Measurements from ENCODE around the gene NOXA1.
A peak's percentile ranks its signal among the peaks of the same experiment; 100 is the strongest.
"Not testable (repeated sequence)": the region's sequence is repeated elsewhere in the genome, so short reads cannot be mapped to it uniquely, and the experiment has no call there.

Gene NOXA1

DNA sequence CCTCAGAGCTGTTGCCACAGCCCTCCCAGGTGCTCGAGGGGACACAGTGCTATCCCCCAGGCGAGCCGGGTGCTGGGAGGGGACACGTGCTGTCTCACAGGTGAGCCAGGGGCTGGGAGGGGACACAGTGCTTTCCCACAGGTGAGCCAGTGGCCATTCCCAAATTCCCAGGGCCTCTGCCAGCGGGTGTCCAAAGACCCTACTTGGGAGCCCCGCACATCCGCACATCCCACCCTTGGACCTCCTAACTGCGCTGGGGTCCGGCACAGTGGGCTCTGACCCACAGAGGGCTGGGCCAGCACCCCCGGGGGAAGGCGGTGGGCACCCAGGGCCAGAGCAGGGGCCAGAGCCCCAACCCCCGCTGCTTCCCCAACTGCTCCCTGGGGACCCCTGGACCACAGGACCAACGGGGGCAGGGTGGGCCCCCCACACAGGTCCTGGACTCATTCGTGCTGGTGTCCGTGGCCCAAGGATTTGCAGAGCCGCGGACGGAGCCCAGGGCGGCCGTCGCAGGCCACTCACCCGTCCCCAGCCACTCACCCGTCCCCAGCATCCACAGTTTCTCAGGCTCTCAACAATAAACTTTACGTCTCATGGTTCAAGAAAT, 18.1 kb upstream of the NOXA1 start:
- DNase-seq (ENCODE audit: low read depth in 2 of 2, low spot score in 1 of 2): no peak

DNA sequence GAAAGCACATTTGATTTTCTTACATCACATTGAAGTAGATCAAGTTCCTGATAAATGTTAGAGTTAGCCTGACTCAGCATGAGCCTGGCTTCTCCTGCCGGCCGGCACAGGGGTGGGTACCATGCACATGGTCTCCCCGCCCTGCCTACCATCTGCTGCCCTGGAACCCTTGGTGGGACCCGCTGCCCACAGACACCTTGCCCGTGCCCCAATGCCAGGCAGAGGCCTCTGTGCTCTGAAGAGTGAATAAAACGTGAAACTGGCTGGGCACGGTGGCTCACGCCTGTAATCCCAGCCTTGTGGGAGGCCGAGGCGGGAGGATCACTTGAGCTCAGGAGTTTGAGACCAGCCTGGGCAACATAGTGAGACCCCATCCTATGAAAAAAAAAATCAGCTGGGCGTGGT, 17.5 kb upstream of the NOXA1 start:
- no peak for DNase-seq (ENCODE audit: low read depth in 2 of 2, low spot score in 1 of 2)

DNA sequence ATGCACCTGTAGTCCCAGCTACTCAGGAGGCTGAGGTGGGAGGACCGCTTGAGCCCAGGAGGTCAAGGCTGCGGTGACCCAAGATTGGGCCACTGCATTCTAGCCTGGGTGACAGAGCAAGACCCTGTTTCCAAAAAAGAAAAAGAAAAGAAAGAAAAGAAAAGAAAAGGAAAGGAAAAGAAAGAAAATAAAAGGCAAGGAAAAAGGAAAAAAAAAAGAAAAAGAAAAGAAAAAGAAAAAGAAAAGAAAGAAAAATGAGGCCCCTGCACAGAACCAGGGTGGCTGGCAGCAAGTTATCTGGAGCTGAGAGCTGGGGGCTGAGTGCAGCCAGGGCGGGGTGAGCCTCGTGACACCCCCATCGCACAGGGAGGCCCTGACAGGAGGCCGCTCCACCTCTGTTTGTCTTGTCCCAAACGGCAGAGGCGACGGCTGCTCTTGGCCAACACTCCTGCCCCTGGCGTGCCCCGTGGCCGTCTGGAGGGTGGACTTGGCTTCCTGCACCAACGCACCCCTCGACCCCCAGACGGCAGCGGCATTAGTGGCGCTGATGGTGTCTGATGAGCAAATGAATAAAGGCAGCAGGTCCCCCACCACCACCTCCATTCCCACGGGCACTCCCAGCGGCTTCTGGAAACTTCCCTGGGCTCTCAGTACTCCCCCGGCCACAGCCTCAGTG, 17.0 kb upstream of the NOXA1 start:
- DNase-seq (ENCODE audit: low read depth in 2 of 2, low spot score in 1 of 2): no peak

DNA sequence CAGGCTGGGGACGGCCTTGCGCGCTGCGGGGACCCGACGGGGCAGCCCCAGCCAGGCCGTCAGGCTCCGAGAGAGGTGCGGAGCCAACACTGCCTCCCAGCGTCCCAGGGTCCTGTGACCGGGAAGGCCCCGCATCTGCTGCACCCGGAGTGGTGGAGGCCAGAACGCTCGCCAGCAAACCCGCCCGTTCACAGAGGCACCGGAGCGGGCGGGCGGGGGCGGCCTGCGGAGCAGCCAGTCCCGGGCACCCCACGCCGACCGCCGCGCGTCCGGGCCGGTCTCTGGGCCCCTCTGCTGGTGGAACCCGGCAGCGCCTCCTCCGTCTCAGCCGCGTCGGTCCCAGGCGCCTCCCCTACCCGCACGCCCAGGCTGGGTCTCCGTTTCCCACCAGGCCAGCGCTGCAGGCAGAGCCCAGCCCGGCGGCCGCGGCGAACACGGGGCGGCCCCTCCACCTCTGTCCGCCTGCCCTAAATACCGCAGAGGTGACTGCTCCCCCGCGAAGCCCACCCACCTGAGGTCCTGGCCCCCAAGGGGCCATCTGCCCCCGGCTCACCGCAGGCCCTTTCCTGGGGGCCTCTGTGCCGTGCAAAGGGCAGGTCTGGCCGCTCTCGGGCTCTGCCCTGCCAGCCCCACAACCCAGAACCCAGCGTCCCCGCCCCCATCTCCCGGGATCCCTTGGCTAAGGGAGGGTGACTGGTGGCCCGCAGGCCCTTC, 16.2 kb upstream of the NOXA1 start:
- peak in 1 of 2 donors; percentile 21 for DNase-seq (ENCODE audit: low read depth in 2 of 2, low spot score in 1 of 2)

DNA sequence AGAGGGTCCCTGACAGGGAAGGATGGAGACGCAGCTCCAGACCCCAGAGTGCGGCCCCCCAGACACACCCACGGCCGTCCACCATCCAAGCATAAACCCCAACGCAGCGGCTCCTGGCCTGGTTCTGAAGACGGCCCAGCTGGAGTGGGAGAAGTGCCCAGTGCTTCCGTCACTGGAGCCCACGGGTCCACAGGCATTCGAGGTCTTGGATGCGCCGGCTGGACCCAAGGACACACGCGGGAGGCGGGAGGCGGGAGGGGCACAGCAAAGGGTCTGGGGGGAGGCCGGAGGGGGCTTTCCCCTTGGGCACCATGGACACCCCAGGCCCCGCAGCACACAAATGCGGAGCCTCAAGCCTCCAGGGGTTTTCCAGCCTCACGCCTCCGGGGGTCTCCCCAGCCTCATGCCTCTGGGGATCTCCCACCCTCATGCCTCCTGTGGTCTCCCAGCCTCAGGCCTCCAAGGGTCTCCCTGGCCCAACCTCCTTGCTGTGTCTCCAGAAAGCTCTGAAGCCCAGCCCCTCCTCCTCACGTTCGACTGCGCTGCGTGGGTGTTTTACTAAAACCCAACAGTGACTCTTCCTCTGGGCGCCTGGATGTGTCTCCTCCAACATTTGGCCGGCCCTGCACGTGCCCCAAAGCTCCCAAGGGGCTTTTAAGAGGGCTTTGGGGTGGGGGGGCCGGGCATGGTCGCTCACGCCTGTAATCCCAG, 15.4 kb upstream of the NOXA1 start:
- no peak for DNase-seq (ENCODE audit: low read depth in 2 of 2, low spot score in 1 of 2)

DNA sequence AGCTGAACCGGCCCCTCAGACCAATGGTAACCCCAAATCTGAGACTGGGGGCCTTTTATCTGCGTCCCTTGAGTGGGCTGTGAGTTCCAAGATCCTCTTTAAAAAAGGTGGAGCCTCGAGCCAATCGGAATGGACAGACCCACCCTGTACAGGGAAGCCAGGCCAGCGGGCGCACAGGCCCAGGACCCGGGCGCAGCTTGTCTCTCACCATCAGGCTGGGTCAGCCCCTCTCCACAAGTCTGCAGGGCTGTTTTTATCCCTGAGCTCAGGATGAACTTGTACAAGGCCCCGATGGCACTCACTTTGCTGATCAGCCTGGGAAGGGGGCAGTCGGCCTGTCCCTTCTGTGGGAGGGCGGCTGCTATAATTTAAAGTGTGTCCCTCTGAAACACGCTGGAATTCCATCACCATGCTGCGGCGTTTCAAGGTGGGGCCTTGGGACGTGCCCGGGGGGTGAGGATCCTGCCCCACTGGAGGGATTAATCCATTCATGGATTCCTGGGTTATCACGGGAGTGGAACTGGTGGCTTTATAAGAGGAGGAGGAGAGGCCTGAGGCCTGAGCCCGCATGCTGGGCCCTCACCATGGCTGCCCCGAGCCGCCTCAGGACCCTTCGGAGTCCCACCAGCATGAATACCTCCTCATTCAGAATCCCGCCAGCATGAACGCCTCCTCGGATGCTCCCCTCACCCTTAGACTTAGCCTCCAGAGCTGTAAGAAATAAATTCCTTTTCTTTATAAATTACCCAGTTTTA, 14.4 kb upstream of the NOXA1 start:
- DNase-seq (ENCODE audit: low read depth in 2 of 2, low spot score in 1 of 2): no peak

DNA sequence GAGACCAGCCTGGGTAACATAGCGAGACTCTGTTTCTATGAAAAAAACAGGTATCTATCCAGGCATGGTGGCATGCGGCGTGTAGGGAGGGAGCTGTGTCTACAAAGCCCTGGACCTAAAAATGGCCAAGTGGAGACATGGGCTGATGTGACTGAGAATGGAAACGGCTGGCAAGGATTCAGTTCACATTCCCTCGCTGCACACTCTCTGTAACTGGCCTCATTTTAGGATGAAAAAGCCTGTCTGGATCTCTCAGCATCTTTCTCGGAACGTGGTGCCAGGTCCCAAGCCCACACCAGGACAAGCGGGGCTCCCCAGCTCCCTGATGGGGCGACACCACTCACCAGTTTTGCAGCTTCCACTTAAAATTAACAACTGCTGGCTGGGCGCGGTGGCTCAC, 13.7 kb upstream of the NOXA1 start:
- DNase-seq (ENCODE audit: low read depth in 2 of 2, low spot score in 1 of 2): no peak

DNA sequence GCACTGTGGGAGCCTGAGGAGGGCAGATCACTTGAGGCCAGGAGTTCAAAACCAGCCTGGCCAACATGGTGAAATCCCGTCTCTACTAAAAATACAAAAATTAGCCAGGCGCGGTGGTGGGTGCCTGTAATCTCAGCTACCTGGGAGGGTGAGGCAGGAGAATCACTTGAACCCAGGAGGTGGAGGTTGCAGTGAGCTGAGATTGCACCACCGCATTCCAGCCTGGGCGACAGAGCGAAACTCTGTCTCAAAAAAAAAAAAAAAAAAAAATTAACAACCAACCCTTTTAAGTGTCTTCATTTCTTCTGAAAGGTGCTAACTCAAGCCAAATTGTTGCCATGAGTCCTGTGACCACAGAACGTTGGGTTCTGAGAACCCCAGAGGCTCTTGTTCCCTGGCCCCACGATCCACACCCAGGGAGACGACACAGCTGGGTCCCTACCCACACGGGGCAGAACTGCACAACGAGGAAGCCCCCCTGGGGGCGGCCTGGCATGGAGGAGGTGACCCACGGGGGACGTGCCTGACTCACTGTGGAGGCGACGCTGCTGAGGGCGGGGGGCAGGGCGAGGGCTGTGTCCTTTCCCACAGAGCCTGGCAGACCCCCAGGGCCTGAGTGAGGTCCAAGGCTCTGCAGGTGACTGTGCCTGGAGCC, 12.8 kb upstream of the NOXA1 start:
- DNase-seq (ENCODE audit: low read depth in 2 of 2, low spot score in 1 of 2): not testable (repeated sequence)

DNA sequence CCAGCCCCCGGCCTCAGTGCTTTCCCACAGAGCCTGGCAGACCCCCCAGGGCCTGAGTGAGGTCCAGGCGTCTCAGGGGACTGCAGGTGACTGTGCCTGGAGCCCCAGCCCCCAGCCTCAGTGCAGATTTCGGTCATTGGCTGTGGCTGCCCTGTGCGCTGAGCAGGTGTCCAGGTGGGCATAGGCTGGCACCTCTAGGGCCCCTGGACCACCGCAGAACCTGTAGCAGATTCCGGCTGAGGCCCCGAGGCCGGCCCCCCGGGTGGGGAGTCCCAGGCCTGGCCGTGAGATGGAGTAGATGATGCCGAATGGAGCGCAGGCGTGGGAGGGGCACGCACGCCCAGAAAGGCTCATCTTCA, 12.3 kb upstream of the NOXA1 start:
- no peak for DNase-seq (ENCODE audit: low read depth in 2 of 2, low spot score in 1 of 2)

DNA sequence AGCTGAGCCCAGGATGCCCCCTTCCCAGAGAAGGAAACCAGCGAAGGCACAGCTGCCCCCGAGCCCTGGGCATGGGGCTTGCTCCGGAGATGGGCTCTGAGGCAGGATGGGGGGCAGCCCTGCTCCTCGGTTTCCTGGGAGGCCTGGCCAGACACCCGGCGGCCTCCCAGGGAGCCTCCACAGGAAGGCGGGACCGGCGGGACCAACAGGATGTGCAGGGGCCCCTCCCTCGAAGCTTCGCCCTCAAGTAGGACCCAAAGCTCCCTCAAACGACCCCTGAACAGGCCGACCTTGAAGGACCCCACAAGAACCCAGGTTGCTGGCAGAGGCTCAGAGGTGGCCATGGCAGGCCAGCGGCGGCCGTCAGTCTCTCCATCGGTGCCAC, 11.9 kb upstream of the NOXA1 start:
- DNase-seq (ENCODE audit: low read depth in 2 of 2, low spot score in 1 of 2): no peak

DNA sequence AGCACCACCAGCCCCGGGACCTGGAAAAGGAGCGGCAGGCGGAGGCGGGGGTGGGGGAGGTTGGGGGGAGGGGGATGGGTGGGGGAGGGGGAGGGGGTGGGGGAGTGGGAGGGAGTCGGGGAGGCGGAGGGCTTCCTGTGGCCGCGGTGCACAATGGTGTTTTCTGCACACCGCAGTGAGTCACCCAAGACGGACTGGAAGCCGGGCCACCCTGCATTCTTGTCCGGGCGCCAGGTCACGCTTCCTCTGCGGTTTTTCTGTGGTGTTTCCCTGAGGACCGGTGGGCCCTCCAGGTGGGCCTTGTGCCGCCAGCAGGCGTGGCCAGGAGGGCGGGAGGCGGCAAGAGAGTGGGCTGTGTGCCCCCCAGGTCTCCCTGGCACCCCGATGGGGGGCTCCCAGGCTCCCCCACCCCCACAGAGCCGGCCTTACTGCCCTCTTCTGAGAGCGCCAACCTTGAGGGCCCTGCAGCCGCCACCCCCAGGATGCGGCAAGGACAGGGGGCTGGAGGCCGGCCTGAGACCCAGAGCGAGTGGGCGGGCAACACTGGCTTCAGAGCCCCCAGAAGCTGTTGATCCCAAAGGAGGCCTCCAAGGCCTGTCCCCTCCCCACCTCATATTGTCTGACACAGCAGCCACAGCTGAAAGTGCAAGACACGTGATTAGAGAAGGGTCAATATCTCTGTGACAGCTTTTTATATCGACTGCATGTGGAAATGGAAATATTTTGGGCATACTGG, 11.4 kb upstream of the NOXA1 start:
- peak in 1 of 2 donors; percentile 21 for DNase-seq (ENCODE audit: low read depth in 2 of 2, low spot score in 1 of 2)

DNA sequence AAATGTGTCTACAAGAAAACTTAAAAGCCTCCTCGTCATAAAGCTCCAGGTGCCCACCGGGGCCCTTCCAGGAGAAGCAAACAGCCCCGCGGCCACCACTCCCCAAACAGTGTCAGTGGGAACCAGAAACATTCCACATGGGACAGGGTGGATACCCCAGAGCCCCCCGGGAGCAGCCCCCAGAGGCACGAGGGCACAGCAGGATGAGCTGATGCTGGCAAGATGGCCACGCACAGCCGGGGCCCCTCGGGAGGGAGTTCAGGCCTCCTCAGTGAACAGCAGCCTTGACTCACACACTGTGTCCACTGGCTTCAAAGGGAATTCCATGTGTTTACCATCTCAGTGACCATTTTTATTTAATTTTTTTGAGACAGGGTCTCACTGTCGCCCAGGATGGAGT, 10.8 kb upstream of the NOXA1 start:
- DNase-seq (ENCODE audit: low read depth in 2 of 2, low spot score in 1 of 2): no peak

DNA sequence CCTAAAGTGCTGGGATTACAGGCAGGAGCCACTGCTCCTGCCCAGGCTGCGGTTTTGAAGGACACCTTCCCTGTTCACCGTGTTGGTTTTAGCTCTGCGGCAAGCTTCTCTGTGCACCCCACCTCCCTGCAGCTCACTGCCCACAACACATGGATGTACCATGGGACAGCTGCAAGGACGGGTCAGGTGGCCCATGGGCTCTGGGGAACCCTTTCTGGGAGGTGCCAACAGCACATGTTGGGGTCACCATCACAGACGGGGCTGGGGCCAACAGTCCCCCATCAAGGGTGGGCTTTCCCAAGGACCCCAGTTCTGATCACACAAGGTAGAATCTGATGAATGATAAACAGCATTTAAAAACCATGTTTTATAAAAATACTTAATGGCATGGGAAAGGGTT, 7.7 kb upstream of the NOXA1 start:
- DNase-seq (ENCODE audit: low read depth in 2 of 2, low spot score in 1 of 2): no peak

DNA sequence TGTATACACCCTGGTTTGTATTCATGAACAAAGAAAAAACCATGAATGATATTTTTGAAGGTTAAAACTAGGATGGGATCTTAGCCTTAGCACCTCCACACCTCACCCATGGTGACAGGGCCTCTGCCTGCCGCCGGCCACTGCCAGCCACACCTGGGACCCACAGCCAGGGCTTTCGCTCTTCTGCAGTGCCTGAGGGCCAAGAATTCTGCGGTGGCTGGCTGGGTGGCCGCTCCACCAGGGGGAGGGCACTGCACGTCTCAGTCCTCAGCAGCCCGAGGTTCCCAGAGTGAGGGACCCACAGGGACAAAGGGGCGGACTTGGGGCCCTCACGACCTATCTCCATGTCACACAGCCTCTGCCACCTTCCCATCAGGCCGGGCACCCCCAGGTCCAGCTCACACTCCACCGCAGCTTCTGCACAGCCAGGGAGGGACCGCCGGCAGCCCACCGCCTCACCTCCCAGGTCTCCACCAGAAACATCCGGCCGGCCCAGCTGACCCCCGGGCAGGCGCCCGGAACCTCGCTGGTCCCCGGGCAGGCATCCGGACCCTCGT, 7.1 kb upstream of the NOXA1 start:
- DNase-seq (ENCODE audit: low read depth in 2 of 2, low spot score in 1 of 2): no peak

DNA sequence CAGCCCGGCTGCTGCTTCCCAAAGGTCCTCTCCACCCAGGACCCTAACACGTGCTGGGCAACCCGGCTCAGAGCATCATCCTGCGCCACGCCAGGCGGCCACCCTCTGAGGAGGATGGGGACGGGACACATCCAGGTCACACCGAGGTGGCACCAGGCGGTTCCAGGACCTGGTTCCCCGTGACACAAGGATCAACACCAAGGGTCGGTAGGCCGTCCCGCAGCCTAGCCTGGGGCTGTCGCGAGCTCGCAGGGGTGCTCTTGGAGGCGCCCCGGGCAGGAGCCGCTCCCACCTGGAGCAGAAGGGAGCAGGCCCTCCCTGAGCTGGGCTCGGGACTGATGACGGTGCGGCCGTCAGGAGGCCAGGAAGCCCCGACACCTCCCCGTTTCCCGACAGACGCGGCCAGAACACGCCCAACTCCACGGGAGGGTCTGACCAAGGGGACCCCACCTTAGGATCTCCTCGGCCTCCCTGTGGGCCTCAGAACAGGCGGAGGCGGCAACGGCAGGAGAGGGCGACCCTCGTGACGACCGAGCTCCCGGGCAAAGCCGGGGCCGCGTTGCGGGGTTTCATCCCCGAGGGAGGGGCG, 6.5 kb upstream of the NOXA1 start:
- DNase-seq (ENCODE audit: low read depth in 2 of 2, low spot score in 1 of 2): no peak

DNA sequence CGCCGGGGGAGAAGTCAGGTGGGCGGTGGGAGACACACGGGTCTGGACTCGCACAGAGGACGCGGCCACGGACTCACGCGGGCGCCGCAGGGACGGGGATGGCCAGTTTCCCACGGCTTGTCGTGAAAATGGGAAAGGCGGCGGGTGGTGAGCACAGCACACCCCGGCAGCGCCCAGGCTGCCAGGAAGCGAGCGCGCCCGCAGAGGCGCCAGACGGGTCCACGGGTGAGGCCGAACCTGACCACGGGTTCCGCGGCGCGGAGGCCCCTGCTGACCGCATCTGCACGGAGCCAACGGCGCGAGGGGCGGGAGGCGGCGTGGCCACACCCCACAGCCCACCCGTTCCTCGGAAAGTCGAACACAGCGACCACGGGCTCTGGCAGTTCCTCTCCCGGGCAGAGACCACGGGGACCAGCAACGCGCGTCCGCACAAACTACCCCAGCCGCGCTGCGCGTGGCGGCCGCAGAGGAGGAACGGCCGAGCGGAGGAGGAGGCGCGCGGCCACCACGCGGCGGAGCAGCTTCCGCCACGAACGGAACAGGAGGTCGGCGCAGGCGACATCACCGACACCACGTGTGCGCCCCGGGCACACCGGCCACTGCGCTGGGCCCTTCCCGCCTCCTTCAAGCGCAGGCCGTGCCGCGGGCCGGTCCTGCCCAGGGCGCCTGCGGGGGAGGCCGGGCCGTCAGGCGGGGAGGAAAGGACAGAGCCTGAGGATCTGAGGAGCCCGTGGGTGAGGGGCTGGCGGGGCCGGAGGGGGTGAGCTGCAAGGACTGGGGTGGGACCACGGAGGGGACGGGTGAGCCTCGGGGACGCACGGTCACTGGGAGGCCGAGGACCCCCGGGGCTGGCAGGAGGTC, 5.8 kb upstream of the NOXA1 start:
- no peak for DNase-seq (ENCODE audit: low read depth in 2 of 2, low spot score in 1 of 2)

DNA sequence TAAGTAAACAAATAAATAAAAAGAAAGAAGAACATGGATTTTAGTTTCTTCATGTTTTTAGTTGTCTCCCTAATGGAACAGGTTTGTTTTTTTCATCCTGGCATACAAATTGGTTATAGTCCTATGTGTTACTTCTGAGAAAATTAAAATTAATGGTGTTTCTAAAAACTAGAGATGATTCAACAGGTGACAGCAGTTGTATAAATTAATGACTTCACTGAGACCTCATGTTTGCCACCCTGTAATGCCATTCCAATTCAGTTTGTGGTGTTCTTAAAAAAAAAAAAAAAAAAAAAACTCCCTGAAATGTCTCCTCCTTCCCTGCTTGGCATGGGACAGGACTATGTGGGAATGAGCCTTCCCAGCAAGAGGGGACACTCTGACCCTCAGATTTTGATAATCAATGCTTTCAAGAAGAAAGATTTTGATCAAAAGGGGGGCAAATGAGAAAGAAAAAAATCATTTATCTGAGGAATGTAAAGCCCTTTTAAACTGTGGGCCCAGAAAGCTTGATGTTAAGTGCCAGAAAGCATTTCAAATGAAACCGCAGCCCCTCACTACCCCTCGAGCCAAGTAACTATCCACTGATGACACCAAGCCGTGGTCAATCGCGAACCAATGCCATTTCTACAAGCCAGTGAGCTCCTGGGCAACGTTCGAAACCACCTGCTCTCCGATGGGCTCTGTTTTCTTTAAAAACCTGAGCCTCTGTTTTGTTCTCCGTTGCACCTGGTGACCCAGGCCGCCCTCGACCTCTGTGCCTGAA, 1.2 kb upstream of the NOXA1 start:
- DNase-seq (ENCODE audit: low read depth in 2 of 2, low spot score in 1 of 2): no peak
